ENCODE data around the gene GUCA2B.

DNA sequence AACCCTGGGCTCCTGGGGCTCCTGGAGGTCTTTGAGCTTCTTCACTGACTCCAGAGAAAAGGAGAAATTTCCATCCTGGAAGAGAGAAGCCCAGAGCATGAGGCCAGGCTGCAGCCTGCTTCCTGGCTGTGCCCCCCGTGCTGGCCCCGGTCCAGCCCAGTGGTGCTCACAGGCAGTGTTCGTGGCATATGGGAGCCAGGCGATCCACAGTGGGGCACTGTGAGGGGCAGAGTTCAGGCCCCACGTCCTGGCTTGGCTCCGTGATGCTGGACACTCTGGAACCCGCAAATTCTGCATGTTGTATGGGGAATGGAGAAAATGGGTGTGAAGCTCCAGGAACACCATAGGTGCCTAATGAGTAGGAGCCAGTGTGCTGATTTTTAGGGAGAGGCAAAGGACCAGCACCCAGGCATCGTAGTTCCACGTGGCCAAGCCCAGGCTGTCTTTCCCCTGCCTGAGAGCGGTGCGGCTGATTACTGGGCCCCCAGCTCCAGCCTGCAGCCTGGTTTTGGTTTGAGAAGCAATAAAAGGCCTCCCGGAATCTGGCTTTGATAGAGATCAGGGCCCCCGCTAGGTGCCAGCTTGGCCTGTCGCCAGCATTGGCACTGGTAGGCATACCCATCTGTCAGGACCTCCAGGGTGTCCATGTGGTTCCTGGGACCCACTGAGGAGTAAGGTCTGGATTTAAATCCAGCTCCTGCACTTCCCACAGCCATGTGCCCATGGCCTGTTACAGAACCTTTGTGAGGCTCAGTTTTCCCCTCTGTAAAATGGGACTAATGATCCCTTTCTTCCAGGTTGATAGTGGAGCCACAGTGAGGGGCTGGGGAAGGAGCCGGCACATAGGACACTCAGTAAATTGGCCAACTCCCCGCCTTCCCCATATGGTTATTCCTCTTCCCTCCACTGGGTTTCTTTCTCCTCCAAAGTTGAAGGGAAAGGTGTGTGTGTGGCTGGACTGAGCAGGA lies 10.6 kb downstream of the GUCA2B start:
- no peak for TF ChIP-seq EZH2 (IDR thresholded peaks at IDR 0.05; ENCODE audit: borderline replicate concordance, low read length)
- TF ChIP-seq, protein P1, sequence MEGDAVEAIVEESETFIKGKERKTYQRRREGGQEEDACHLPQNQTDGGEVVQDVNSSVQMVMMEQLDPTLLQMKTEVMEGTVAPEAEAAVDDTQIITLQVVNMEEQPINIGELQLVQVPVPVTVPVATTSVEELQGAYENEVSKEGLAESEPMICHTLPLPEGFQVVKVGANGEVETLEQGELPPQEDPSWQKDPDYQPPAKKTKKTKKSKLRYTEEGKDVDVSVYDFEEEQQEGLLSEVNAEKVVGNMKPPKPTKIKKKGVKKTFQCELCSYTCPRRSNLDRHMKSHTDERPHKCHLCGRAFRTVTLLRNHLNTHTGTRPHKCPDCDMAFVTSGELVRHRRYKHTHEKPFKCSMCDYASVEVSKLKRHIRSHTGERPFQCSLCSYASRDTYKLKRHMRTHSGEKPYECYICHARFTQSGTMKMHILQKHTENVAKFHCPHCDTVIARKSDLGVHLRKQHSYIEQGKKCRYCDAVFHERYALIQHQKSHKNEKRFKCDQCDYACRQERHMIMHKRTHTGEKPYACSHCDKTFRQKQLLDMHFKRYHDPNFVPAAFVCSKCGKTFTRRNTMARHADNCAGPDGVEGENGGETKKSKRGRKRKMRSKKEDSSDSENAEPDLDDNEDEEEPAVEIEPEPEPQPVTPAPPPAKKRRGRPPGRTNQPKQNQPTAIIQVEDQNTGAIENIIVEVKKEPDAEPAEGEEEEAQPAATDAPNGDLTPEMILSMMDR (conservative IDR thresholded peaks at IDR 0.05 in 1 of 2, IDR thresholded peaks at IDR 0.05 in 1 of 2; ENCODE audit: extremely low read depth in 1 of 2, insufficient read depth in 1 of 2, low read depth in 1 of 2, low read length in 2 of 2): no peak
